MM.1S (cell line): ENCODE measurements around the gene DIP2C.

Experiments used
- DNase-seq: peaks from one replicate; pipeline ENCODE4 v3.0.0-alpha.2; 2015
- H2AFZ ChIP-seq: fragments of 300-600 bp; sonication (generic); 2 replicates; pipeline ENCODE4 v1.6.0; 2016; ENCODE audit warnings: antibody characterized with exemption, low read length
- H3F3A ChIP-seq: fragments of 300-600 bp; sonication (generic); 2 replicates; pipeline ENCODE4 v1.6.1; 2016; ENCODE audit warnings: mild to moderate bottlenecking, antibody characterized with exemption, low read length, moderate library complexity, mixed read lengths; ENCODE audit not compliant: insufficient read depth
- H3K27ac ChIP-seq: fragments of 300-600 bp; sonication (generic); 2 replicates; pipeline ENCODE4 v1.5.1; 2016; ENCODE audit warnings: mild to moderate bottlenecking, low read length
- H3K27me3 ChIP-seq: fragments of 300-600 bp; sonication (generic); replicated peaks from 2 replicates; pipeline ENCODE4 v1.6.0; 2016; ENCODE audit warnings: low read length; ENCODE audit not compliant: insufficient read depth
- H3K36me3 ChIP-seq: fragments of 300-600 bp; sonication (generic); replicated peaks from 2 replicates; pipeline ENCODE4 v1.6.1; 2016; ENCODE audit warnings: mild to moderate bottlenecking, low read length, mixed read lengths; ENCODE audit not compliant: insufficient read depth
- H3K4me1 ChIP-seq: fragments of 300-600 bp; sonication (generic); 2 replicates; pipeline ENCODE4 v1.6.1; 2016; ENCODE audit warnings: low read length, mixed read lengths
- H3K4me2 ChIP-seq: fragments of 300-600 bp; sonication (generic); 2 replicates; pipeline ENCODE4 v1.6.0; 2016; ENCODE audit warnings: low read depth, low read length
- H3K4me3 ChIP-seq: fragments of 300-600 bp; sonication (generic); 2 replicates; pipeline ENCODE4 v1.5.1; 2016; ENCODE audit warnings: low read length, mixed read lengths
- H3K79me2 ChIP-seq: fragments of 300-600 bp; sonication (generic); 2 replicates; pipeline ENCODE4 v1.6.1; 2016; ENCODE audit warnings: mixed run types, low read length, mixed read lengths
- H3K9ac ChIP-seq: fragments of 300-600 bp; sonication (generic); 2 replicates; pipeline ENCODE4 v1.6.1; 2016; ENCODE audit warnings: low read length, mixed read lengths
- H3K9me2 ChIP-seq: fragments of 300-600 bp; sonication (generic); replicated peaks from 2 replicates; pipeline ENCODE4 v1.6.1; 2016; ENCODE audit warnings: mild to moderate bottlenecking, low read length, mixed read lengths; ENCODE audit not compliant: insufficient read depth
- H3K9me3 ChIP-seq: fragments of 300-600 bp; sonication (generic); replicated peaks from 2 replicates; pipeline ENCODE4 v1.6.1; 2016; ENCODE audit warnings: mild to moderate bottlenecking, low read length, mixed read lengths; ENCODE audit not compliant: insufficient read depth
- H4K20me1 ChIP-seq: fragments of 300-600 bp; sonication (generic); 2 replicates; pipeline ENCODE4 v1.6.1; 2016; ENCODE audit warnings: mild to moderate bottlenecking, low read length, moderate library complexity, mixed read lengths; ENCODE audit not compliant: insufficient read depth
- CTCF ChIP-seq: fragments of 300-600 bp; sonication (generic); IDR thresholded peaks from 2 replicates; pipeline ENCODE4 v1.5.1; 2016; ENCODE audit warnings: antibody characterized with exemption, low read length, mixed read lengths
- EZH2 ChIP-seq: fragments of 300-600 bp; sonication (generic); optimal IDR thresholded peaks from 2 replicates; pipeline ENCODE3; 2017; ENCODE audit warnings: low read depth, mild to moderate bottlenecking, antibody characterized with exemption, low read length, mixed read lengths
- EZH2phosphoT487 ChIP-seq: fragments of 300-600 bp; sonication (generic); IDR thresholded peaks from 2 replicates; pipeline ENCODE4 v1.6.1; 2018; ENCODE audit warnings: antibody characterized with exemption, low read length

The DIP2C gene

GRCh38 chr10:672992-673391 lies 16.5 kb downstream of the DIP2C start:
- Histone ChIP-seq H3K4me2 (no peak overlapping the region), H2AFZ (no peak overlapping the region), H3F3A (no peaks in the 10 kb centered on the region), H3K9me3 (no peaks in the 10 kb centered on the region), H3K79me2 (no peaks in the 10 kb centered on the region), H3K36me3 (no peaks in the 10 kb centered on the region), H4K20me1 (no peaks in the 10 kb centered on the region), H3K27ac (no peak overlapping the region), H3K9me2 (no peaks in the 10 kb centered on the region), H3K9ac (no peak overlapping the region), H3K4me1 (no peaks in the 10 kb centered on the region), H3K4me3 (no peak overlapping the region), H3K27me3 (no peaks in the 10 kb centered on the region)
- no peak for DNase-seq
- TF ChIP-seq CTCF (no peak), EZH2 (no peak), EZH2phosphoT487 (no peak)

DNA sequence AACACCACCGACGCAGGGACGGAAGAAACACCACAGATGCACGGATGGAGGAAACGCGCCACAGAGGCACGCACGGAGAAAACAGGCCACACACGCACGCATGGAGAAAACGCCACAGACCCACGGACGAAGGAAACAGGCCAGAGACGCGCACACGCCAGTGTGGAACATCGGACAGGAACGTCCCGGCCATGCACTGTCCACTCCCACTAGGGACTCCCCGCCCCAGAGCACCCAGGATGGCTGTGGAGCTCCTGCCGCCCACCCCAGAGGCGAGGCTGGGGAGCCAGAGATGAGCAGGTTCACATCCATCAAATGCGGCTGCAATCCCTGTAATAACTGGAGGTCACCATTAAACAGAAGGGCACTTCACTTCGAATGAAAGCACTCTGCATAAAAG lies 17.3 kb downstream of the DIP2C start:
- Histone ChIP-seq H2AFZ (no peak overlapping the region), H3F3A (no peaks in the 10 kb centered on the region), H3K27ac (no peak overlapping the region), H3K9me3 (no peaks in the 10 kb centered on the region), H3K9me2 (no peaks in the 10 kb centered on the region), H3K4me2 (no peak overlapping the region), H3K4me3 (no peak overlapping the region), H3K4me1 (no peaks in the 10 kb centered on the region), H3K79me2 (no peaks in the 10 kb centered on the region), H3K9ac (no peak overlapping the region), H3K36me3 (no peaks in the 10 kb centered on the region), H3K27me3 (no peaks in the 10 kb centered on the region), H4K20me1 (no peaks in the 10 kb centered on the region)
- no peak for DNase-seq
- TF ChIP-seq EZH2: no peak
- no peak for TF ChIP-seq EZH2phosphoT487
- TF ChIP-seq CTCF: no peak

GRCh38 chr10:670990-671389 lies 18.5 kb downstream of the DIP2C start:
- no peak overlapping the region for H3K27ac ChIP-seq
- H3K9me2 ChIP-seq: no peaks in the 10 kb centered on the region
- no peaks in the 10 kb centered on the region for H3K27me3 ChIP-seq
- H3K4me3 ChIP-seq: no peak overlapping the region
- no peak overlapping the region for H3K9ac ChIP-seq
- no peaks in the 10 kb centered on the region for H3K9me3 ChIP-seq
- H4K20me1 ChIP-seq: no peaks in the 10 kb centered on the region
- no peaks in the 10 kb centered on the region for H3K4me1 ChIP-seq
- no peak overlapping the region for H3K4me2 ChIP-seq
- H3F3A ChIP-seq: no peaks in the 10 kb centered on the region
- TF ChIP-seq EZH2phosphoT487: no peak
- TF ChIP-seq EZH2: no peak
- no peak for TF ChIP-seq CTCF
- DNase-seq: no peak
- no peak overlapping the region for H2AFZ ChIP-seq
- no peaks in the 10 kb centered on the region for H3K36me3 ChIP-seq
- no peaks in the 10 kb centered on the region for H3K79me2 ChIP-seq

- H3K27me3 ChIP-seq: no peaks in the 10 kb centered on the region
- no peaks in the 10 kb centered on the region for H3K9me3 ChIP-seq
- TF ChIP-seq EZH2 (no peak), CTCF (no peak), EZH2phosphoT487 (no peak)
- no peak overlapping the region for H3K4me2 ChIP-seq
- no peak overlapping the region for H3K4me3 ChIP-seq
- H3K27ac ChIP-seq: no peak overlapping the region
- H3K79me2 ChIP-seq: no peaks in the 10 kb centered on the region
- no peaks in the 10 kb centered on the region for H3K4me1 ChIP-seq
- H3K9ac ChIP-seq: no peak overlapping the region
- no peaks in the 10 kb centered on the region for H3F3A ChIP-seq
- H3K9me2 ChIP-seq: no peaks in the 10 kb centered on the region
- DNase-seq: no peak
- H4K20me1 ChIP-seq: no peaks in the 10 kb centered on the region
- H2AFZ ChIP-seq: no peak overlapping the region
- H3K36me3 ChIP-seq: no peaks in the 10 kb centered on the region
Measured at GRCh38 chr10:670038-670437, 19.4 kb downstream of the DIP2C start.
